Measurements from ENCODE around the gene LSM10. TPM values are rescaled to one million over a fixed set of nuclear protein-coding genes. Genes with fewer than 3 reads are reported as not detected.

LSM10 gene
- total and polyA plus RNA-seq, 9 of the 15 experiments (the other 6 are each of a cell fraction or from before 2014, with no cell fraction given), result 13.2 to 146 (median 68.9) TPM

- TF ChIP-seq SMARCE1 (IDR thresholded peaks at IDR 0.05), result 0 out of 2 replicates have a peak, but pooled peaks have one; percentile 41
- peak; percentile 87 for TF ChIP-seq POLR2G (IDR thresholded peaks at IDR 0.05; ENCODE audit: low read depth, low read length)
- TF ChIP-seq RNF2 (IDR thresholded peaks at IDR 0.05), result no peak
- TF ChIP-seq BDP1 (IDR thresholded peaks at IDR 0.05; ENCODE audit: insufficient read depth, insufficient read length), result no peak
- no peak for TF ChIP-seq PTTG1 (tag; IDR thresholded peaks at IDR 0.05; ENCODE audit: low read depth)
- peak; percentile 79 for TF ChIP-seq NFRKB (IDR thresholded peaks at IDR 0.05; ENCODE audit: low read depth)
- TF ChIP-seq GATAD2A (IDR thresholded peaks at IDR 0.05), result no peak
- no peak for TF ChIP-seq NBN (IDR thresholded peaks at IDR 0.05; ENCODE audit: low read depth)
- no peak for TF ChIP-seq ZNF280A (IDR thresholded peaks at IDR 0.05; ENCODE audit: low read depth, partially characterized antibody)
- no peak for TF ChIP-seq COPS2 (conservative IDR thresholded peaks at IDR 0.05)
- TF ChIP-seq RBFOX2 (IDR thresholded peaks at IDR 0.05; ENCODE audit: low read depth, low read length), result peak; percentile 79
- TF ChIP-seq TCFL5 (CRISPR knock-in tag; conservative IDR thresholded peaks at IDR 0.05), result no peak
- TF ChIP-seq FOXO4 (CRISPR knock-in tag; IDR thresholded peaks at IDR 0.05), result no peak
- no peak for TF ChIP-seq ZNF146 (CRISPR knock-in tag; IDR thresholded peaks at IDR 0.05; ENCODE audit: unreplicated experiment)
- TF ChIP-seq C11orf30 (IDR thresholded peaks at IDR 0.05; ENCODE audit: low read depth), result peak; percentile 41; the same call in 1 of the 2 replicates
- no peak for TF ChIP-seq GTF2A2 (tag; IDR thresholded peaks at IDR 0.05)
- no peak for TF ChIP-seq BRD4 (IDR thresholded peaks at IDR 0.05)
- TF ChIP-seq ZZZ3 (IDR thresholded peaks at IDR 0.05), result no peak
- no peak for TF ChIP-seq LARP7 (IDR thresholded peaks at IDR 0.05)
- no peak for TF ChIP-seq NCOA6 (IDR thresholded peaks at IDR 0.05)
- TF ChIP-seq IRF2 (CRISPR knock-in tag; IDR thresholded peaks at IDR 0.05), result no peak
- TF ChIP-seq WHSC1 (IDR thresholded peaks at IDR 0.05; ENCODE audit: low read length), result no peak
- no peak for TF ChIP-seq ZNF316 (IDR thresholded peaks at IDR 0.05)
- TF ChIP-seq ZFP91 (CRISPR knock-in tag; IDR thresholded peaks at IDR 0.05), result no peak
- no peak for TF ChIP-seq ID3 (CRISPR knock-in tag; IDR thresholded peaks at IDR 0.05)
- TF ChIP-seq ID3 (tag; IDR thresholded peaks at IDR 0.05), result no peak
Measured at GRCh38 chr1:36400825-36401601, 3.3 kb upstream of the LSM10 start (continued).

Measured in K562 (cell line).